ENCODE measurements around the gene SCAMP4.

DNA sequence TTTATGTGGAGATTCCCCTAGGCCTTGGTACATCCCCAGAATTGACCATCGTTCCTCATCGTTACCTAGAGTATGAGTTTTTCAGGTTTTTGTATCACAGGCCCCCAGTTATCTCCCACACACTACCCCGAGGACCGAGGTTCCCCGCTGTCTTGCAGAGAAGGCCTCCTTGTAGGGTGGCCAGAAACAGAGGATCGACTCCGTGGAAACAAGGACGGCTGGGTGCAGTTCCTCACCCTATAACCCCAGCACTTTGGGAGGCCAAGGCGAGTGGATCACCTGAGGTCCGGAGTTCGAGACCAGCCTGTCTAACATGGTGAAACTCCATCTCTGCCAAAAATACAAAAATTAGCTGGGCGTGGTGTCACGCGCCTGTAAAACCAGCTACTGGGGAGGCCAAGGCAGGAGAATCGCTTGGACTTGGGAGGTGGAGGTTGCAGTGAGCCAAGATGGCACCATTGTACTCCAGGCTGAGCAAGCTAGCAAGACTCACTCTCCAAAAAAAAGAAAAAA lies 720 bp downstream of the SCAMP4 start:
- TF ChIP-seq, protein P1, sequence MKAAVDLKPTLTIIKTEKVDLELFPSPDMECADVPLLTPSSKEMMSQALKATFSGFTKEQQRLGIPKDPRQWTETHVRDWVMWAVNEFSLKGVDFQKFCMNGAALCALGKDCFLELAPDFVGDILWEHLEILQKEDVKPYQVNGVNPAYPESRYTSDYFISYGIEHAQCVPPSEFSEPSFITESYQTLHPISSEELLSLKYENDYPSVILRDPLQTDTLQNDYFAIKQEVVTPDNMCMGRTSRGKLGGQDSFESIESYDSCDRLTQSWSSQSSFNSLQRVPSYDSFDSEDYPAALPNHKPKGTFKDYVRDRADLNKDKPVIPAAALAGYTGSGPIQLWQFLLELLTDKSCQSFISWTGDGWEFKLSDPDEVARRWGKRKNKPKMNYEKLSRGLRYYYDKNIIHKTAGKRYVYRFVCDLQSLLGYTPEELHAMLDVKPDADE (conservative IDR thresholded peaks at IDR 0.05; ENCODE audit: control insufficient read depth, low read depth, low read length): no peak
- TF ChIP-seq E2F3 (CRISPR knock-in tag; IDR thresholded peaks at IDR 0.05) (no peak), DNMT1 (IDR thresholded peaks at IDR 0.05) (no peak), ZNF124 (CRISPR knock-in tag; IDR thresholded peaks at IDR 0.05) (no peak), MIER1 (IDR thresholded peaks at IDR 0.05; ENCODE audit: low read depth) (peak; percentile 24; the same call in 1 of the 2 replicates), ESRRB (CRISPR knock-in tag; IDR thresholded peaks at IDR 0.05; ENCODE audit: borderline replicate concordance) (no peak)
- TF ChIP-seq, protein P2, sequence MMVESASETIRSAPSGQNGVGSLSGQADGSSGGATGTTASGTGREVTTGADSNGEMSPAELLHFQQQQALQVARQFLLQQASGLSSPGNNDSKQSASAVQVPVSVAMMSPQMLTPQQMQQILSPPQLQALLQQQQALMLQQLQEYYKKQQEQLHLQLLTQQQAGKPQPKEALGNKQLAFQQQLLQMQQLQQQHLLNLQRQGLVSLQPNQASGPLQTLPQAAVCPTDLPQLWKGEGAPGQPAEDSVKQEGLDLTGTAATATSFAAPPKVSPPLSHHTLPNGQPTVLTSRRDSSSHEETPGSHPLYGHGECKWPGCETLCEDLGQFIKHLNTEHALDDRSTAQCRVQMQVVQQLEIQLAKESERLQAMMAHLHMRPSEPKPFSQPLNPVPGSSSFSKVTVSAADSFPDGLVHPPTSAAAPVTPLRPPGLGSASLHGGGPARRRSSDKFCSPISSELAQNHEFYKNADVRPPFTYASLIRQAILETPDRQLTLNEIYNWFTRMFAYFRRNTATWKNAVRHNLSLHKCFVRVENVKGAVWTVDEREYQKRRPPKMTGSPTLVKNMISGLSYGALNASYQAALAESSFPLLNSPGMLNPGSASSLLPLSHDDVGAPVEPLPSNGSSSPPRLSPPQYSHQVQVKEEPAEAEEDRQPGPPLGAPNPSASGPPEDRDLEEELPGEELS (CRISPR knock-in tag; IDR thresholded peaks at IDR 0.05; ENCODE audit: borderline replicate concordance): no peak
- TF ChIP-seq, protein P3, sequence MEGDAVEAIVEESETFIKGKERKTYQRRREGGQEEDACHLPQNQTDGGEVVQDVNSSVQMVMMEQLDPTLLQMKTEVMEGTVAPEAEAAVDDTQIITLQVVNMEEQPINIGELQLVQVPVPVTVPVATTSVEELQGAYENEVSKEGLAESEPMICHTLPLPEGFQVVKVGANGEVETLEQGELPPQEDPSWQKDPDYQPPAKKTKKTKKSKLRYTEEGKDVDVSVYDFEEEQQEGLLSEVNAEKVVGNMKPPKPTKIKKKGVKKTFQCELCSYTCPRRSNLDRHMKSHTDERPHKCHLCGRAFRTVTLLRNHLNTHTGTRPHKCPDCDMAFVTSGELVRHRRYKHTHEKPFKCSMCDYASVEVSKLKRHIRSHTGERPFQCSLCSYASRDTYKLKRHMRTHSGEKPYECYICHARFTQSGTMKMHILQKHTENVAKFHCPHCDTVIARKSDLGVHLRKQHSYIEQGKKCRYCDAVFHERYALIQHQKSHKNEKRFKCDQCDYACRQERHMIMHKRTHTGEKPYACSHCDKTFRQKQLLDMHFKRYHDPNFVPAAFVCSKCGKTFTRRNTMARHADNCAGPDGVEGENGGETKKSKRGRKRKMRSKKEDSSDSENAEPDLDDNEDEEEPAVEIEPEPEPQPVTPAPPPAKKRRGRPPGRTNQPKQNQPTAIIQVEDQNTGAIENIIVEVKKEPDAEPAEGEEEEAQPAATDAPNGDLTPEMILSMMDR (IDR thresholded peaks at IDR 0.05 in 2 of 3, conservative IDR thresholded peaks at IDR 0.05 in 1 of 3; ENCODE audit: insufficient read depth in 2 of 3, low read depth in 1 of 3, low read length in 3 of 3): no peak
- TF ChIP-seq, protein P4, sequence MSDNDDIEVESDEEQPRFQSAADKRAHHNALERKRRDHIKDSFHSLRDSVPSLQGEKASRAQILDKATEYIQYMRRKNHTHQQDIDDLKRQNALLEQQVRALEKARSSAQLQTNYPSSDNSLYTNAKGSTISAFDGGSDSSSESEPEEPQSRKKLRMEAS (CRISPR knock-in tag; IDR thresholded peaks at IDR 0.05): peak; percentile 19; the same call in 1 of the 2 replicates
- TF ChIP-seq, protein P5, sequence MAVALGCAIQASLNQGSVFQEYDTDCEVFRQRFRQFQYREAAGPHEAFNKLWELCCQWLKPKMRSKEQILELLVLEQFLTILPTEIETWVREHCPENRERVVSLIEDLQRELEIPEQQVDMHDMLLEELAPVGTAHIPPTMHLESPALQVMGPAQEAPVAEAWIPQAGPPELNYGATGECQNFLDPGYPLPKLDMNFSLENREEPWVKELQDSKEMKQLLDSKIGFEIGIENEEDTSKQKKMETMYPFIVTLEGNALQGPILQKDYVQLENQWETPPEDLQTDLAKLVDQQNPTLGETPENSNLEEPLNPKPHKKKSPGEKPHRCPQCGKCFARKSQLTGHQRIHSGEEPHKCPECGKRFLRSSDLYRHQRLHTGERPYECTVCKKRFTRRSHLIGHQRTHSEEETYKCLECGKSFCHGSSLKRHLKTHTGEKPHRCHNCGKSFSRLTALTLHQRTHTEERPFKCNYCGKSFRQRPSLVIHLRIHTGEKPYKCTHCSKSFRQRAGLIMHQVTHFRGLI (CRISPR knock-in tag; IDR thresholded peaks at IDR 0.05): no peak
- TF ChIP-seq, protein P6, sequence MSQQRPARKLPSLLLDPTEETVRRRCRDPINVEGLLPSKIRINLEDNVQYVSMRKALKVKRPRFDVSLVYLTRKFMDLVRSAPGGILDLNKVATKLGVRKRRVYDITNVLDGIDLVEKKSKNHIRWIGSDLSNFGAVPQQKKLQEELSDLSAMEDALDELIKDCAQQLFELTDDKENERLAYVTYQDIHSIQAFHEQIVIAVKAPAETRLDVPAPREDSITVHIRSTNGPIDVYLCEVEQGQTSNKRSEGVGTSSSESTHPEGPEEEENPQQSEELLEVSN (IDR thresholded peaks at IDR 0.05; ENCODE audit: borderline replicate concordance in 1 of 2, extremely low read depth in 1 of 2, insufficient read depth in 1 of 2, insufficient read length in 1 of 2, low read depth in 1 of 2, low read length in 1 of 2, poor library complexity in 1 of 2, severe bottlenecking in 1 of 2): no peak
- TF ChIP-seq, protein P7, sequence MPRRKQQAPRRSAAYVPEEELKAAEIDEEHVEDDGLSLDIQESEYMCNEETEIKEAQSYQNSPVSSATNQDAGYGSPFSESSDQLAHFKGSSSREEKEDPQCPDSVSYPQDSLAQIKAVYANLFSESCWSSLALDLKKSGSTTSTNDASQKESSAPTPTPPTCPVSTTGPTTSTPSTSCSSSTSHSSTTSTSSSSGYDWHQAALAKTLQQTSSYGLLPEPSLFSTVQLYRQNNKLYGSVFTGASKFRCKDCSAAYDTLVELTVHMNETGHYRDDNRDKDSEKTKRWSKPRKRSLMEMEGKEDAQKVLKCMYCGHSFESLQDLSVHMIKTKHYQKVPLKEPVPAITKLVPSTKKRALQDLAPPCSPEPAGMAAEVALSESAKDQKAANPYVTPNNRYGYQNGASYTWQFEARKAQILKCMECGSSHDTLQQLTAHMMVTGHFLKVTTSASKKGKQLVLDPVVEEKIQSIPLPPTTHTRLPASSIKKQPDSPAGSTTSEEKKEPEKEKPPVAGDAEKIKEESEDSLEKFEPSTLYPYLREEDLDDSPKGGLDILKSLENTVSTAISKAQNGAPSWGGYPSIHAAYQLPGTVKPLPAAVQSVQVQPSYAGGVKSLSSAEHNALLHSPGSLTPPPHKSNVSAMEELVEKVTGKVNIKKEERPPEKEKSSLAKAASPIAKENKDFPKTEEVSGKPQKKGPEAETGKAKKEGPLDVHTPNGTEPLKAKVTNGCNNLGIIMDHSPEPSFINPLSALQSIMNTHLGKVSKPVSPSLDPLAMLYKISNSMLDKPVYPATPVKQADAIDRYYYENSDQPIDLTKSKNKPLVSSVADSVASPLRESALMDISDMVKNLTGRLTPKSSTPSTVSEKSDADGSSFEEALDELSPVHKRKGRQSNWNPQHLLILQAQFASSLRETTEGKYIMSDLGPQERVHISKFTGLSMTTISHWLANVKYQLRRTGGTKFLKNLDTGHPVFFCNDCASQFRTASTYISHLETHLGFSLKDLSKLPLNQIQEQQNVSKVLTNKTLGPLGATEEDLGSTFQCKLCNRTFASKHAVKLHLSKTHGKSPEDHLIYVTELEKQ (CRISPR knock-in tag; IDR thresholded peaks at IDR 0.05): no peak
- TF ChIP-seq, protein P8, sequence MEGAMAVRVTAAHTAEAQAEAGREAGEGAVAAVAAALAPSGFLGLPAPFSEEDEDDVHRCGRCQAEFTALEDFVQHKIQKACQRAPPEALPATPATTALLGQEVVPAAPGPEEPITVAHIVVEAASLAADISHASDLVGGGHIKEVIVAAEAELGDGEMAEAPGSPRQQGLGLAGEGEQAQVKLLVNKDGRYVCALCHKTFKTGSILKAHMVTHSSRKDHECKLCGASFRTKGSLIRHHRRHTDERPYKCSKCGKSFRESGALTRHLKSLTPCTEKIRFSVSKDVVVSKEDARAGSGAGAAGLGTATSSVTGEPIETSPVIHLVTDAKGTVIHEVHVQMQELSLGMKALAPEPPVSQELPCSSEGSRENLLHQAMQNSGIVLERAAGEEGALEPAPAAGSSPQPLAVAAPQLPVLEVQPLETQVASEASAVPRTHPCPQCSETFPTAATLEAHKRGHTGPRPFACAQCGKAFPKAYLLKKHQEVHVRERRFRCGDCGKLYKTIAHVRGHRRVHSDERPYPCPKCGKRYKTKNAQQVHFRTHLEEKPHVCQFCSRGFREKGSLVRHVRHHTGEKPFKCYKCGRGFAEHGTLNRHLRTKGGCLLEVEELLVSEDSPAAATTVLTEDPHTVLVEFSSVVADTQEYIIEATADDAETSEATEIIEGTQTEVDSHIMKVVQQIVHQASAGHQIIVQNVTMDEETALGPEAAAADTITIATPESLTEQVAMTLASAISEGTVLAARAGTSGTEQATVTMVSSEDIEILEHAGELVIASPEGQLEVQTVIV (CRISPR knock-in tag; IDR thresholded peaks at IDR 0.05; ENCODE audit: borderline replicate concordance): no peak

Measured in K562 (cell line).